ENCODE results near the gene SMYD3. TPM values are rescaled to one million over a fixed set of nuclear protein-coding genes. Genes with fewer than 3 reads are reported as not detected.

SMYD3 gene
- total RNA-seq, 4 donors from 2014 or later: 33.7 to 105 (median 51.4) TPM

DNA sequence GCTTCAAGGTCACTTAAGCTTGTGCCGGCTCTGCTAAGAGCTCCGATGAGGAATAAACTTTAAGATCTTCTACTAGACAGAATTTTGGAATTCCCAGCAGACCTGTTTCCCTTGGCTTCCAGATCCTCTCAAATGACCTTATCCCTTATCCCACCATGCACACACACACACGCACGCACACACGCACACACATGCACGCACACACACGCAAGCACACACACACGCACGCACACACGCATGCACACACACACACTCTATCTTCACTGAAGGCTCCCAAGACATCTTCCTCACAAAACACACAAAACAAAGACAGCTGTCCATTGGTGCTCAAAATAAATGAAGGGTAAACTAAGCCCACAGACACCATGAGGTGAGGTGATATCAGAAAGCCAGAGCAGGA is 692.4 kb downstream of the SMYD3 start:
- TF ChIP-seq, protein P1, sequence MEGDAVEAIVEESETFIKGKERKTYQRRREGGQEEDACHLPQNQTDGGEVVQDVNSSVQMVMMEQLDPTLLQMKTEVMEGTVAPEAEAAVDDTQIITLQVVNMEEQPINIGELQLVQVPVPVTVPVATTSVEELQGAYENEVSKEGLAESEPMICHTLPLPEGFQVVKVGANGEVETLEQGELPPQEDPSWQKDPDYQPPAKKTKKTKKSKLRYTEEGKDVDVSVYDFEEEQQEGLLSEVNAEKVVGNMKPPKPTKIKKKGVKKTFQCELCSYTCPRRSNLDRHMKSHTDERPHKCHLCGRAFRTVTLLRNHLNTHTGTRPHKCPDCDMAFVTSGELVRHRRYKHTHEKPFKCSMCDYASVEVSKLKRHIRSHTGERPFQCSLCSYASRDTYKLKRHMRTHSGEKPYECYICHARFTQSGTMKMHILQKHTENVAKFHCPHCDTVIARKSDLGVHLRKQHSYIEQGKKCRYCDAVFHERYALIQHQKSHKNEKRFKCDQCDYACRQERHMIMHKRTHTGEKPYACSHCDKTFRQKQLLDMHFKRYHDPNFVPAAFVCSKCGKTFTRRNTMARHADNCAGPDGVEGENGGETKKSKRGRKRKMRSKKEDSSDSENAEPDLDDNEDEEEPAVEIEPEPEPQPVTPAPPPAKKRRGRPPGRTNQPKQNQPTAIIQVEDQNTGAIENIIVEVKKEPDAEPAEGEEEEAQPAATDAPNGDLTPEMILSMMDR (IDR thresholded peaks at IDR 0.05): no peak
- no peak for TF ChIP-seq POLR2A (IDR thresholded peaks at IDR 0.05)
- no peaks in the 10 kb centered on the region for H3K36me3 ChIP-seq
- intact Hi-C loops (cut with DNase I): no loop called here
- no peaks in the 10 kb centered on the region for H3K27me3 ChIP-seq
- H3K9me3 ChIP-seq: no peaks in the 10 kb centered on the region
- no peak overlapping the region for H3K27ac ChIP-seq
- no peak overlapping the region for H3K4me3 ChIP-seq (replicated peaks in 1 of 3)
- DNase-seq: no peak
- WGBS, 2 donors: 73 to 84% methylated on average over 10 of the region's 10 CpGs
- no peaks in the 10 kb centered on the region for H3K4me1 ChIP-seq

DNA sequence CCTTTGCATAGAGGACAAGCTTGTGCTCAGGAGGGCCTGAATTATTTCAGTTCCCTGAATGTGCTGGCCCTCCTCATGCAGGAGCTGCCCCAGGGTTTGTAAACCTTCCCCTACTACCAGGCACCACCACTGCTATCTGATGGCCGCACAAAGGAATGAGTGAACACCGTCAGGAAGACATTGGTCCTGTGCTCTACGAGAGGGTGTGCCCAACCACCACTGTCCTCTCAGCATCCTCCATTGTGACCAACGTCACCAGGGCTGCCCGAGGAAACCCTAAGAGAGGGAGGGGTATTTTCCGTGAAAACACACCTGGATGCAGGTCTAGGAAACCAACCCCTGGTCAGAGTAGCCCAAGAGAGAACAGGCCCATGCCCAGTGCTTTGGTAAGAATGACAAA is 694.8 kb downstream of the SMYD3 start:
- Histone ChIP-seq H3K27me3 (no peaks in the 10 kb centered on the region), H3K4me1 (no peaks in the 10 kb centered on the region), H3K4me3 (replicated peaks in 1 of 3) (no peak overlapping the region), H3K9me3 (no peaks in the 10 kb centered on the region), H3K36me3 (no peaks in the 10 kb centered on the region), H3K27ac (no peak overlapping the region)
- TF ChIP-seq POLR2A (IDR thresholded peaks at IDR 0.05): no peak
- 86 to 98% methylated on average over 6 of the region's 6 CpGs for WGBS, 2 donors
- no peak for DNase-seq
- intact Hi-C loops (cut with DNase I): no loop called here

DNA sequence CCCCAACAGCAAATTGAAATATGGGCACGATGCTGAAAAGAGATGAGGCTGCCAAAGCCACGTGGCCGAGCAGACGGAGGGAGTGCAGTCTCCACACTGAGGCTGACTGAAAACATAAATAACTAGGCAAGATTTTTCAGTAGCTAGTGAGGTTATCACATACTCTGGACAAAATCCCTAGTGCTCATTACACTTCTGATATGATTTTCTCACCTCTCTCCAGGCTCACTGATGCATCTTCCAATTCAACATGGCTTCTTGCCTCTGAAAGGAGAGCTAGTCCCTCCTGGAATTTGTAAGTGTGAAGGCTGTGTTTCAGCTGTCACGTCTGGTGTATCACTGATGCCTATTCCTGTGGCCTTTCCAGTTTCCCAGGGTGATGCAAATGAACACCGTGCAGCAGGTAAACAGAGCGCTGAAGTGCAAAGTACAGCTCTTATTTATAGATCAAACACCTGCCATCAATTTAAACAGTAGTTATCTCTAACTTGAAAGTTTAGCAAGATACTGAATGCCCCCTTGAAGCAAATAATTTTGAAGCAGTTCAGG is 696.2 kb downstream of the SMYD3 start:
- intact Hi-C loops (cut with DNase I): no loop called here
- Histone ChIP-seq H3K36me3 (no peaks in the 10 kb centered on the region), H3K4me3 (replicated peaks in 1 of 3) (no peak overlapping the region), H3K27ac (no peak overlapping the region), H3K27me3 (no peaks in the 10 kb centered on the region), H3K9me3 (no peaks in the 10 kb centered on the region), H3K4me1 (no peaks in the 10 kb centered on the region)
- TF ChIP-seq, protein P1 (IDR thresholded peaks at IDR 0.05): no peak
- no peak for TF ChIP-seq POLR2A (IDR thresholded peaks at IDR 0.05)
- 78 to 79% methylated on average over 7 of the region's 7 CpGs for WGBS, 2 donors
- no peak for DNase-seq

DNA sequence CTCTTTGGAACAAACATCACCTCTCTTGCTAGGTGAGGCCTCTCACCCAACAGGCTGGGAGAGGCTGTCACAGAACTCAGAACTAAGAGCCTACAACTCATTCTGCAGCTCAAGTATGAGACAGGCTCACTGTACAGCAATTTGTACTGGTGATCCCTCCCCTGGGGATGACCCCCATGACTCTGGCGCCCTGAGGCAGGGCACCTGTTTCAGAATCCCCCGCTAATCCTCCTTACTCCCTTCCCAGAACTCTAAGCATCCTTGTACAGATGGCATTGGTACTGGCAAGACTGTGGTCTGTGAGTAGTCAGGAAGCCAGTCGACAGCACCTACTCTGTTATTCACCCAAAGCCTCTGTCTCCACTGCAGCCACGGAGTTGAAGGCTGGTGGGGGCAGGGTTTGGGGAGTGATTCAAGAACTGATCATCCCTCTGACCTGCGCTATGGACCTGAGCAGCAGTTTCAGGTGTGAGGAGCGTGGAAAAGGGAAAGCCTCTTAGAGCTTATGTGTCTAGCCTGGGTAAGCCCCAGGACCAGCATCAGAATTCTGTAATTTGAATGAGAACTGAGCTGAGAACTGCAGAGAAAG is 696.8 kb downstream of the SMYD3 start:
- WGBS, 2 donors: 81 to 83% methylated on average over 6 of the region's 6 CpGs
- intact Hi-C loops (cut with DNase I): no loop called here

DNA sequence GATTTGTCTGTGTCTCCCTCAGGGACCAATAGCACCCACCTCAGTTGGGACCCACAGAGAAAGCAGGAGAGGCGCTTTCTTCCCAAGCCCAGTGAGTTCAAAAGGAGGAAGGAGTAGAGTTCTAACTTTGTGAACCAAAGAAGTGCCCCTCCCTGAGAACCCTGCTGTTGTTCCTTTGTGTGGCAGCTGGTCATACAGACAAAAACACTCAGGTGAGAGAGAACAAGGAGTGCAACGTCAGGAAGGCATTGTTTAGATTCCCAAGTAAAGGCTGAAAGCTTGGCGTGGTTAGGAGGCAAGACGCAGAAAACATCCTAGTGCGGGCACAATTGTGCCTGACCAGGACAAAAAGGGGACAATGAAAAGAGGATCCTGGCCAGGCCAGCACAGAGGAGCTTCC is 697.7 kb downstream of the SMYD3 start:
- DNase-seq: no peak
- TF ChIP-seq POLR2A (IDR thresholded peaks at IDR 0.05): no peak
- TF ChIP-seq, protein P1 (IDR thresholded peaks at IDR 0.05): no peak
- no peaks in the 10 kb centered on the region for H3K36me3 ChIP-seq
- H3K27ac ChIP-seq: no peak overlapping the region
- no peaks in the 10 kb centered on the region for H3K9me3 ChIP-seq
- H3K27me3 ChIP-seq: no peaks in the 10 kb centered on the region
- H3K4me3 ChIP-seq (replicated peaks in 1 of 3): no peak overlapping the region
- H3K4me1 ChIP-seq: no peaks in the 10 kb centered on the region
- intact Hi-C loops (cut with DNase I): no loop called here
- 89 to 93% methylated on average over 5 of the region's 5 CpGs for WGBS, 2 donors

More for the DNA sequence above, 696.8 kb downstream of the SMYD3 start:
- no peak overlapping the region for H3K27ac ChIP-seq
- no peaks in the 10 kb centered on the region for H3K27me3 ChIP-seq
- no peak for DNase-seq
- no peak overlapping the region for H3K4me3 ChIP-seq (replicated peaks in 1 of 3)
- TF ChIP-seq, protein P1 (IDR thresholded peaks at IDR 0.05): no peak
- TF ChIP-seq POLR2A (IDR thresholded peaks at IDR 0.05): no peak
- no peaks in the 10 kb centered on the region for H3K4me1 ChIP-seq
- H3K36me3 ChIP-seq: no peaks in the 10 kb centered on the region
- H3K9me3 ChIP-seq: no peaks in the 10 kb centered on the region
